Left forelimb (tissue), 1 donor: ENCODE results near the gene PLEKHG4B.
"Not testable (repeated sequence)": the region's sequence is repeated elsewhere in the genome, so short reads cannot be mapped to it uniquely, and the experiment has no call there.

Experiments used
- DNase-seq: peaks from one replicate; pipeline ENCODE4 v3.0.0-alpha.2; 2018; ENCODE audit warnings: low spot score

The PLEKHG4B gene

DNA sequence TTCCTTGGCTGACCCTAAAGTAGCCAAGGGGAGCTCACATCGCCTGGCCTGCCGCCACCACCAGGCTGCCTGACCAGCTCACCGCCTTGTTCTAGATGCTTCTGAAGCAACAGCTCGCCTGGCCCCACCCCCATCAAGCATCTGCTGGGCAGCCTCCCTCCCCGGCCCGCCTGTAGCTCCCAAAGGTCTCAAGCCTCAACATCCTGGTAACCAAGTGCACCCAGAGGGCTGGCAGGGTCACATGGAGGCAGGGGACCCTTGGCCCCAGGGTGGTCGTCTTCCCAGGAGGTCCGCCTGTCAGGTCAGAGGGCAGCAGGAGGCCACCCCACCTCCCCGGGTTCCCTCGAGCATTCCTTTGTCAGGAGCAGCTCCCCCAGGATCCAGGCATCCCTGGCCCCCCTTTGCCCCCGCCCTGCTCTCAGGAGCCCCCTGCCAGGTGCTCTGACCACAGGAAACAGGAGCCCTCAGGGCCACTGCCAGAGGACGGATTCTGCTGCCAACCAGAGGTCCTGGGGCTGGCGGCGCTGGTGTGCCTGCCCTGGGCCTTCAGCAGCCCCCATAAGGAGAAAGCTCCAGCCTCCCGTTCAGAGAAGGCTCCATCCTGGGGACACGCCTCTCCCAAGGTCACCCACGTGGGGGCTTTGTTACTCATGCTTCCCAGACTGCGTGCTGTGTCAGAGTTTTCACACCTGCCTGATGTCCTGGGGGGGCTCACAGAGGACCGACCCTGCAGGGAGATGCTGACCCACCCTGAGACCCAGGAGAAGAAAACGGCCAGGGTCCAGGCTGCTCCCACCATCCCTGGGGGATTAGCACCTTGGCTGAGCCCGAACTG is 95.9 kb downstream of the PLEKHG4B start:
- DNase-seq: no peak

DNA sequence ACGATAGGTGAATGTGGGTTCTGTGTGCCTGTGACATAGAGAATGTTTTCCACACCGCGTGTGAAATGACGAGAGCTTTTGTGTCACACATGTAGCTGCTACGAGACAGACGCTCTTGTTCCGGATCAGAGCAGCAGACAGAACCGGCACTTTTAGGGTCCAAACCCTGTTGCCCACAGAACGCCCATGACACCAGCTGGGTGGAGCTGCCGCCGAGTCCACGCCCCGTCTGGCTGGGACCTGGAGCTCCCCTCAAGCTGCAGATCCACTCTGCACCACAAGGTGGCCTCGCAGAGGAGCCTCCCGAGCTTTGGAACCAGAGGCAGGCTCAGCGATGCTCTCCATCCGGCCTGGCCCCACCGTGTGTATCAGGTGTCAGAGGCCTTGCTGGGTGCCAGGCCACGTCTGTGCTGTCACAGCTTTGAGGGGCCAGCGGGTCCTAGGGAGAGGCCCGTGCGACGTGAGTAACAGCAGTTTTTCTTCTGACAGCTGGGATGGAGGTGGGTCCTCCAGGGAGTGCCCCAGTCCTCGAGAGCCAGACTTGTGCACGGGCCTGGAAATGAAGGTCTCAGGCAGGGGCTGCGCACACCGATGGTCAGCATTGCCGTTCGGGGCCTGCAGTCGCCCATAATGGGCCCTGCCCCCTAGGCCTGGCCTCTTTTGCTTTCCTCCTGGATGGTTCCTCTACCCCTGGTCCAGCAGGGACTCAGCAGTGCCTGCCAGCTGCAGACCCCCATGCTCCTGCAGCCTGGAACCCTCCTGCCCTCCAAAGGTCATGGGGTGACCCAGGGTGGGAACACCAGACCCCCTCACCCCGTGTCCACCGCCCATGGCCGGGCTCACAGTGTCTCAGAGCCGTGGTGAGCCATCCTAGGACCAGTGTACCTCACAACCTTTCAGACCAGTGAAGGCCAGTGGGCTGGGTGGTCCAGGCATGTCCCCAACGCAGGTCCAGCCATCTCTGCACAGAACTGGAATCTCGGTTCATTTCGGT is 96.8 kb downstream of the PLEKHG4B start:
- peak; percentile 89 for DNase-seq

DNA sequence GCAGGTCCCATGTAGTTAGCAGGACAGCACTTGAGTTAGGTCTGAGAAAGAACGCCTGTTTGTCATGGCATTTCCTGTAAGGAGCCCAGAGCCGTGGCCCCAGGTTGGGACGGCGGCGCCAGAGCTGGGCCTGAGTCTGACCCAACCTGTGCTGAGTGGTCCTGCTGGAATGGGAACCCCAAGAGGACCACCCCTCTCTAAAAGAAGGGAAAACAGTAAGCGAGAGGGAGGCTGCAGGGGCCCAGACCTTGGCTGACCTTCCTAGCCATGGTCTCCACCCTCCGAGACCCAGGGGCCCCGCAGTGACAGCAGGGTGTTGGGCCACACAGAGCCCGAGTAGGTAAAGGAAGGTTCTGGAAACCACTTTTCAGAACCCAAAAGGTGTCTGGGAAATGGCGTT is 97.5 kb downstream of the PLEKHG4B start:
- DNase-seq: no peak

DNA sequence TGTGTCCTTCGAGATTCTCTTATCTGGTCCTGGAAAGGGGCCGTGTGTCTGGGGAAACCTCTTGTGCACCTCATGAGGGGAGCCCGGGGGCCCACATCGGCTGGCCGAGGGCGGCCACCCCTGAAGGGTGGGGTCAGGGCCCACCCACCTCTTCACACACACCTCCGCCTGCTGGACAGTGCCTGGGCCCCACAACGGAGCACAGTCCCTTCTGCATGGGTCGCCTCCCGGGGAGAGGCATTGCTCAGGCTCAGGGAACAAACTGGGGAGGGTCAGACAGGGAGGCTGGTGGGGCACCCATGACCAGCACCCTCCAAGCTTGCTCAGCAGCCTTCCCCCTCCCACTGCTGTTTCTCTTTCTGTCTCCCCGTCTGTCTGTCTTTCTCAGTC is 98.0 kb downstream of the PLEKHG4B start:
- no peak for DNase-seq

DNA sequence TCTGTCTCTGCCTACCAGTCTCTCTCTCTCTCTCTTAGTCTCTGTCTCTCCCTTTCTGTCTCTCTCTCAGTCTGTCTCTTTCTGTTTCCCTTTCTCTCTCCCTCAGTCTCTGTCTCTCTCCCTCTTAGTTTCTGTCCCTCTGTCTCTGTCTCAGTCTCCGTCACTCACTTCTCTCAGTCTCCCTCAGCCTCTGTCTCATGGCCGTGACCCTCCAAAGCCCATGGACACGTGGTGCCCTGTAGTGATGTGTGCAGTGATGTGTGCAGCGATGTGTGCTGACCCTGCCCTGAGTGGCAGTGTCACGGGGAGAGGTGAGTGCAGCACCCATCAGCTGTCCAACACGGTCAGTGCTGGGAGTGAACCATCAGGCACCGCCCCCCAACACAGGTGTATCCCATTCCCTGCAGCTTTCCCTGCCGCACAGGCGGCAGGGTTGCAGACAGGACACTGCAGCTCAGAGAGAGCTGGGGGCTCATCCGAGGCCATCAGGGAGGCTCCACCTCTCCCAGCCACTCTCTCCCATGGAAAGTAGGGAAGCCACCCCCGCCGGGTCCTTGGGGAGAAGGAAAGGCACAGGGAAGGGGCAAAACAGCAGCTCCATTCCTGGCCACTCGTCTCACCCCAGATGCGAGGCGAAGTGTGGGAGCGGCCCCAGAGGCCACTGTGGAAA is 98.5 kb downstream of the PLEKHG4B start:
- no peak for DNase-seq

DNA sequence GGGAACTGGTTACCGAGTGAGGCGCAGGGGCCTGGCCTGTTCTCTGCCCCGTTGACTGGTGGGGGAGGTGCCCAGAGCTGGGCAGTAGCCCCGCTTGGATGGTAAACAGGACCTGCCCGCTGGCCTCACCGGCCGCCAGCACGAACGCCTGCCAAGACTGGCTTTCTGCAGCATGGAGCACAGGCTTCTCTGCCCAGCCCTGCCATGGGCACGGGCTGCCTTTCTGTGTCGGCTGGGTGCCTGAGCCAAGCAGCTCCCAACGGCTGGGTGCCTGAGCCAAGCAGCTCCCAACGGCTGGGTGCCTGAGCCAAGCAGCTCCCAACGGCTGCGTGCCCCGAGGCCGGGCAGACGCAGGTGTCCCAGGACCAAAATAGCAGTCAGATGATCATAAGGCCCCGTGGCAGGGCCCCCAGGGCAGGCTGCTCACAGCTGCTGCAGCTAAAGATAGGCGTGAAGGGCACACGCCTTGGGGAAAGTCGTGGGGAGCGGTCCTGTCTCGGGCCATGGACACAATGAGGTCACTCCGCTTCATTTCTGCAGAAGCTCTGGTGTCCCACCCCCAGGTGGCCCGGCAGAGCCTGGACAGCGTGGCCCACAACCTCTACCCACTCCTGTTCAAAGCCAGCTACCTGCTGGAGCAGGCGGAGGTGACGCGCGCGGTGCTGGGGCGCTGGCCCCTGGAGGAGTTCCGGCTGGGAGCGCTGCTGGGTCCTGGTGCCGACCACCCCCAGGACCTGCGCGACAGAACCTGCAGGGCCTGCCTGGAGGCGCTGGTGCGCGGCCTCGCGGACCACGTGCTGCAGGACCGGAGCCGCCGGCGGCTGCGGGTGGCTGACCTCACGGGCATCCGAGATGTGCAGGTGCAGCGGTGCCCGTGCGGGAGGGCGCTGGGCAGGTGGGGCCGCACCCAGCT is 99.3 kb downstream of the PLEKHG4B start, which contains the start of gene LRRC14B:
Gene LRRC14B, plus strand, starts transcription at position 460 of the 913 bp plus-strand sequence. Its CDS starts 44 bp downstream, at position 504.
- no peak for DNase-seq

DNA sequence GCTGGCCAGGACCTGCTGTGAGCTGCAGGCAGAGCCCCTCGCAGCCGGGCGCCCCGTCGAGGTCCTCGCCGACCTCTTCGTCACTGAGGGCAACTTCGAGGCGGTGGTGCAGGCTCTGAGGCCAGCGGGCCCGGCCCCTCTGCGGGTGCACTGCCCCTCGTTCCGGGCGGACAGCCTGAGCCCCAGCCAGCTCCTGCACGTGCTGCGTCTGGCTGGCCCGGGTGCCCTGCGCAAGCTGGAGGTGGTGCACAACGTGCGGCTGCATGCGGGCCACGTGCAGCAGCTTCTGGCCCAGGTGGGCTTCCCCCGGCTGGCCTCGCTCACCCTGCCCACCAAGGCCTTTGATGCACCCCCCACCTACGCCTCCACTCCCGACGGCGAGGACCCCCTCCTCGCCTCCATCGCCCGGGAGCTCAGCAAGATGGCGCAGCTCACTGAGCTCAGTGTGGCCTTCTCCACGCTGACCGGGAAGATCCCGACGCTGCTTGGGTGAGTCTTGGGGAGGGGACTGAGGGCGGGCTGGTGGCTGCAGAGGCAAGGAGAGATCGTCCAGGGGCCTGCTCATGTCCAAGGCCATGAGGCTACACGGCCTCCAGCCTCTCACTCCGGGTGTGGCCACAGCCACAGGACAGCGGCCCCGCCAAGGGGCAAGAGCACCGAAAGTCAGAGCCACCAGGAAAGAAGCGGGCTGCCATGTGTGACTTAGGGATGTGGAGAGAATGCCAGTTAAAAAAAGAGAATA is 100.2 kb downstream of the PLEKHG4B start:
- no peak for DNase-seq

DNA sequence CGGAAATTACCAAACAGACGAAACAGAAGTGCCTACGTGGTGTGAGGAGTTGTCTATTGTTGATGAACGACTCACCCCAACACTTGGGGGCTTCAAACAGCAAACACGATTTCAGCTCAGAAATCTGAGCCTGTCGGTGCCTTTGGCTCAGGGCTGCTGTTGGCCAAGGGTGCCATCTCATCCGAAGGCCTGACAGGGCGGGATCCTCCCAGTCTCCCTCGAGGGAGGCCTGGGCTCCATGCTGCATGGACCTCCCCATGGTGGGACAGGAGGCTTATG is 100.7 kb downstream of the PLEKHG4B start:
- DNase-seq: no peak

DNA sequence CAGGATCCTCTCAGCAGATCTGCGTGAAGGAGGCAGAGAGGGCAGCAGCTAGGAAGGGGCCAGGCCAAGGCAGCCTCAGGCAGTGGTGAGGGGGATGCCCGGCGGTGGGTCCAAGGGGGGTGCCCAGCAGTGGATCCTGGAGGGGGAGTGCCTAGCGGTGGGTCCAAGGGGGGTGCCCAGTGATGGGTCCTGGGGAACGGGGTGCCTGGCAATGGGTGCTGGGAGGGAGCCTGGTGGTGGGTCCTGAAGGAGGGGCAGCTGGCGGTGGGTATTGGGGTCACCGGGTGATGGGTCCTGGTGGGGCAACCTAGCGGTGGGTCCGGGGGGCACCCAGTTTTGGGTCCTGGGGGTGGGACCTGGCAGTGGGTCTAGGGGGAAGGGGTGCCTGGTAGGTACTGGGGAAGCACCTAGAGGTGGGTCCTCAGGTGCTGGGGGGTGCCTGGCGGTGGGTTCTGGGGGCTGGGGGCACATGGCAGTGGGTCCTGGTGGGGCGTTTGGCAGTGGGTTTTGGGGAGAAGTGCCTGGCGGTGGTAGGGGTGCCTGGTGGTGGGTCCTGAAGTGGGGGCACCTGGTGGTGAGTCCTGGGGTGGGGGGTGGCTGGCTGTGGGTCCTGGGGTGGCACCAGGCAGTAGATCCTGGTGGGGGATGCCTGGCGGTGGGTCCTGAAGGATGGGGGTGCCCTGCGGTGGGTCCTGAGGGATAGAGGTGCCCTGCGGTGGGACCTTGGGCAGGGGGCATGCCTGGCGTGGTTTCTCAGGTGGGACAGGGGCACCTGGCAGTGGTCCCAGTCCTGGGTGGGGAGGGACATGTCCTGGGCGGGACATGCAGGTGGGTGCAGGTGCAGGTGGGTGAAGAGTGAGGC is 101.2 kb downstream of the PLEKHG4B start:
- no peak for DNase-seq

DNA sequence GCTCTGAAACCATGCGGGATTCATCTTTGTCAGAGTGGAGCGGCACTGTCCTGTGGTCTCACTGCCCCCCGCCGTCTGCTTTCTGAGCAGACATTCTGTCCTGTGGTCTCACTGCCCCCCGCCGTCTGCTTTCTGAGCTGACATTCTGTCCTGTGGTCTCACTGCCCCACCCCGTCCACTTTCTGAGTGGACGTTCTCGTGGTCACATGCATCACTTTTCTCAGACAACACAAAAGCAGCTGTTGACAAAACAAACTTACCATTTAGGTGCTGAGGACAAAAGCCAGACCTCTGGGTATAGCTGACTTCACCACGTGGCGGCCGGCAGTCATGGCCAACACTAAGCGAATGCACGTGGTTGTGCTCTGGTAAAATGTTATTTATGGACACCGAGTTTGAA is 102.1 kb downstream of the PLEKHG4B start:
- DNase-seq: no peak

DNA sequence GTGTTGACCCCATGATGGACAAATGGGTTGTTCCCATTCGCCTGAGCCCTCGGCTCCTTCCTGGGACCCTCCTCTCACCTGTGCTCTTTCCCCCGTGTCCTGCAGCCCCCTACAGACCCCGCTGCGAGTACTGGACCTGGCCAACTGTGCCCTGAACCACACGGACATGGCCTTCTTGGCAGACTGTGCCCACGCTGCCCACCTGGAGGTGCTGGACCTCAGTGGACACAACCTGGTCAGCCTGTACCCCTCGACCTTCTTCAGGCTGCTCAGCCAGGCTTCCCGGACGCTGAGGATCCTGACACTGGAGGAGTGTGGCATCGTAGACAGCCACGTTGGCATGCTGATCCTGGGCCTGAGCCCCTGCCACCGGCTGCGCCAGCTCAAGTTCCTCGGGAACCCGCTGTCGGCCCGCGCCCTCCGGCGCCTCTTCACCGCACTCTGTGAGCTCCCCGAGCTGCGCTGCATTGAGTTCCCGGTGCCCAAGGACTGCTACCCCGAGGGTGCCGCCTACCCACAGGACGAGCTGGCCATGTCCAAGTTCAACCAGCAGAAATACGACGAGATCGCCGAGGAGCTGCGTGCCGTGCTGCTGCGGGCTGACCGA is 102.7 kb downstream of the PLEKHG4B start:
- DNase-seq: no peak

DNA sequence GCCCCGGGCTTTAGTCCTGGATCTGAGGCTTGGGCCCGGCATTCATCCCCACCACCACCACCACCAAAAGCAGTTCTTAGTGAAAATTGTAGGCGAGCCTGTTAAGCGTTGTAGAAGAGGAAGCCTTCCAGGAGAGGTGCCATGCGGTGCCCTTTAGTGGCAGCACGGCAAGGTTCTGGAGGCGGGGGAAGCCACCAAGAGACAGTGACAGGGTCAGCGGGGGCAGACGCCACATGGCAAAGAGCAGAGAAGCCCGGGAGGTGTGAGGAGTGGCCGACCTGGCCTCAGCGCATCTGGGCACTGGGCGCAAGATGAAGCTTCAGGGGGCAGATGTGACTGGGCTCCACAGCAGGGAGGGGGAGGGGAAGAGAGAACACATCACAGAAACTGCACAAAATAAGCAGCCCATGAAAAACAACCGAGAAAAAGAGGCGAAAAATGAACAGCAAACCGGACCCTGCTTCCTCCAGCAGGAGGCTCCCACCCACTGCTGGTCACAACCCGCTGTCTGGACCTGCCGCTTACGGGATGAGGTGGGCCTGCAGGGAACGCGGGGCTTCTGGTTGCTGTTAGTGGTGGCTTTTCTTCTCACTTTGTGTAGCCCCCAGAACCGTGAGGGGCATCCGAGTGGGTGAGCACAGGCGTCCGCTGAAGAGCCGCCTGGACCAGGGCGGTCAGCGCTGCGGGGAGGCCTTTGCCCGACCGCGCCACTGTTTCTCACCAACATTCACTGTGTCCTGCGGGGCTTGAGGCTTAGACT is 103.6 kb downstream of the PLEKHG4B start:
- DNase-seq: no peak

DNA sequence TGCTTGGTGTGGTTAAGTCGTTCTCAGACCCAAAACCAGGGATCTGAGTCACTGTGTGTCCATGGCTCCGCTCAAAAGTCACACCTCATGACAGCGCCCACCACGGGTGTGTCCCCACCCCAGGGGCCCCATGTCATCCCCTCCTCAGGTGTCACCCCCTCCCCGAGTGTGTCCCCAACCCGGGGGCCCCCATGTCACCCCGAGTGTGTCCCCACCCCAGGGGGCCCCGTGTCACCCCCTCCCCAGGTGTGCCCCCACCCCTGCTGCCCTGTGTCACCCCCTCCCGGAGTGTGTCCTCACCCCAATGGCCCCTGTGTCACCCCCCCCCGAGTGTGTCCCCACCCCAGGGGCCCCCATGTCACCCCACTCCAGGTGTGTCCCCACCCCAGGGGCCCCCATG is 104.4 kb downstream of the PLEKHG4B start:
- DNase-seq: no peak

DNA sequence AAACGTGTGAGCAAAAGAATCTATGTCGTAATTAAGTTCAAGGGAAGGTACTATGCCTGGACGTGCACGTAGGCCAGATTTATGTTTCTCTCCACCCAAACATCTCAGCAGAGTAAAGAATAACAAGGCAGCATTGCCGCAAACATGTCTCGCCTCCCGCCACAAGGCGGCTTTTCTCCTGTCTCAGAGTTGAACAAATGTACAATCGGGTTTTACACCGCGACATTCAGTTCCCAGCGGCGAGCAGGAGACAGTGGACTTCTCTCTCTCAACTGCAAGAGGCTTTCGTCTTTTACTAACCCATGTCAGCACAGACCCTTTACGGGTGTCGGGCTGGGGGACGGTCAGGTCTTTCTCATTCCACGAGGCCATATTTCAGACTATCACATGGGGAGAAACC is 105.1 kb downstream of the PLEKHG4B start:
- DNase-seq: not testable (repeated sequence)

DNA sequence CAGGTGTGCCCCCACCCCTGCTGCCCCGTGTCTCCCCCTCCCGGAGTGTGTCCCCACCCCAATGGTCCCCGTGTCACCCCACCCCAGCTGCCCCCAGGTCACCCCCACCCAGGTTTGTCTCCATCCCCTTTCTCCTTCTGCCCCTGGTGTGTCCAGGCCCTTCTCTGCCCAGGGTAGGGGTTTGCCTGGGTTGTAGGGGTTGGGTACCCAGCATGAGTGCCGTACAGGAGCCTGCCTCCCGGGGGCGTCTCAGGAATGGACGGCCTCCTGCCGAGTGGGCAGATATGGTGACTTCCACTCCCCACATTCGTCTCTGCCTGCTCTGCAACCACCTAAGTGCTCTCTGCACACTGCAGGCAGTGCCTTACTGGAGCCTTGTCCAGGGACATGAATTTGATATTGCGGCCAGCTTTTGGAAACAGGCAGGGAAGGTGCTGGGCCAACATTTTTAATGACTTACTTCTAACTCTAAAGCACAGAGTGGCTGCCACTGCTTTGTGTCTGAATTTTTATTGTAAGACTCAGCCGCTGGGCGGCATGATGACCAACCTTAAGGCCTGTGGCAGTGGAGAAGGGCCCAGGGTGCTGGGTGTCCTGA is 106.0 kb downstream of the PLEKHG4B start:
- DNase-seq: peak; percentile 50

DNA sequence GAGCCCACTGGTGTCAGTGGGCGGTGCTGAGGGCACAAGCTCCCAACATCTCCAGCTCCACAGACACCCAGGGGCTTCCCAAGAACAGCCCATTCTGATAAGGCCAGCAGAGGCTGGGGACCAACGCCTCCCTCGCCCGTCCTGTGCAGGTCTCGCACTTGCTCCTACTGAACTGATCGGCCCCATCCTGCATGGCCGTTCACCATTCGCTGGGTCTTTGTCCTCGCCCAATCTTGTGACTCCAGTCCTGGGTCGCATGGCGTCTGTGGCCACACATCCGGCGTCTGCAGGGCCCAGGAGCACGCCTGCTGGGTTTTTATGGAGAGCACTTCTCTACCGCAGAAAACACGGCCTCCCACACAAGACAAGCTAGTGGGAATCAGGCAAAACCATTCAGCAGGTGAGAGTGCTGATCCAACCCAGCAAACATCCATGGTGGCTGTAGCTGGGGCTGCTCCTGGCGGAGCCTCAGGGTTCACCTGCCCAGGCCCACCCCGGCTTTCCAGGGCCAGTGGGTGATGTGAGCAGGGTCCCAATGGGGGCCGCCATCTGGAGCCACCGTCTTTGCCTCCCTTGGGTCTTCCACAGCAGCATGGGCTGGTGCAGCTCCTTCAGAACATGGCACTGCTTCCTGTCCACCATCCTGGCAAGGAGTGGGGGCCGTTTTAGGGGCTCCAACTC is 106.7 kb downstream of the PLEKHG4B start:
- peak; percentile 59 for DNase-seq

DNA sequence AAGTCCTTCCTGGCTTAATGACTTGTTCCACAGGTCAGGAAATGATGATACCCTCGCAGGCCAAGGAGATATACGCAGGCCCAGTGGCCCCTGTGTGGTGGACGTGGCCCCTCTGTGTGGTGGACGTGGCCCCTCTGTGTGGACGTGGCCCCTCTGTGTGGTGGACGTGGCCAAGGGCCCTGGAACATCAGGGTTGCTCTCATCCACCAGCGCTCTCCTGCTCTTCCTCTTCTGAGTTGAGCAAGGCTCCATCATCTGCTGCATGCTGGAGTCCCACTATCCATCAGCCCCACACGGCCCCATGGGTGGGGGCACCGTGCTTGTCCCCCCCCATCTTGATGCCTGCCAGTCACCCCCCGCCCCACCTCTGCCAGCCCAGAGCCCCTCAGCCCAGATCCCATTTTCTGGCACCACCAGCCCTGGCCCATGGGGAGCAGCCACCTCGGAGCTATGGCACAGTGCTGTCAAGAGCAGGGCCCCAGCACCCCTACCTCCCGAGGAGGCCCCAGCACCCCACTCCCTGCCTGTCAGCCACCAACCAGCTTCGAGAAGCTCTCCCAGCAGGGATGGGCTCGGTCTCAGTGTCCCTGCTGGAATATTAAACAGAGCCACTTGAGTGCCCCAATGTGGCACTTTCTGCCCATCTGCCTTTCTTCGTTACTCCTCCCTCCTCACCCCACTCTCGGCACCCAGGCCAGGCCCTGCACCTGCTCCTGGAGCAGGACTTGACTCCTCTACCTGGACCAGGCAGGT is 107.4 kb downstream of the PLEKHG4B start:
- DNase-seq: peak; percentile 56
